B cell (primary cell): Measurements from ENCODE around the gene ENDOU. TPM values are rescaled to one million over a fixed set of nuclear protein-coding genes. Genes with fewer than 3 reads are reported as not detected.

Experiments
- ATAC-seq: fragments of 200-7000 bp; cut with Tn5 transposase; one replicate; pipeline ENCODE4 v1.10.0; 2021; ENCODE audit warnings: low read depth, mild to moderate bottlenecking, moderate number of reproducible peaks, moderate library complexity
- CTCF ChIA-PET: fragments of 350-600 bp; sonication (Branson Sonifier 250); formaldehyde crosslinking; loops from one replicate; lab custom pipeline; 2021; ENCODE audit warnings: antibody characterized with exemption, inconsistent platforms; lab: Charles Lee
- POLR2A ChIA-PET: fragments of 350-600 bp; sonication (Branson Sonifier 250); formaldehyde crosslinking; loops from one replicate; lab custom pipeline; 2021; ENCODE audit warnings: antibody characterized with exemption; lab: Charles Lee
- DNase-seq: peaks from one replicate; pipeline ENCODE4 v3.0.0; 2013
- H2AFZ ChIP-seq: 2 replicates; pipeline ENCODE4 v1.6.1; 2012; ENCODE audit warnings: mild to moderate bottlenecking, low read depth, low read length; ENCODE audit not compliant: insufficient read depth, poor library complexity, severe bottlenecking
- H3K27ac ChIP-seq, 2 donors: 1 replicate in 1 of 2; 2 replicates in 1 of 2; pipeline ENCODE4 v1.5.1; 2012 to 2013; ENCODE audit warnings: low read length in 2 of 2, mild to moderate bottlenecking in 2 of 2, moderate library complexity in 1 of 2
- H3K27me3 ChIP-seq, 4 experiments: fragments of 200-600 bp in 1 of 4; sonication (generic) in 1 of 4; replicated peaks in 1 of 4; 1 replicate in 2 of 4; 2 replicates in 2 of 4; pipeline versions ENCODE4 v1.6.1 to v1.7.0; 2013 to 2016; ENCODE audit warnings: low read length in 3 of 4, mild to moderate bottlenecking in 2 of 4, mixed read lengths in 1 of 4, moderate library complexity in 1 of 4; ENCODE audit not compliant: insufficient read depth in 4 of 4, control insufficient read depth in 3 of 4; ENCODE audit errors: control extremely low read depth in 1 of 4
- H3K36me3 ChIP-seq, 2 experiments: replicated peaks in 1 of 2; 1 replicate in 1 of 2; 2 replicates in 1 of 2; pipeline versions ENCODE4 v1.6.1 to v1.7.1; 2013; ENCODE audit warnings: low read length in 1 of 2; ENCODE audit not compliant: insufficient read depth in 2 of 2, control insufficient read depth in 1 of 2; ENCODE audit errors: control extremely low read depth in 1 of 2, extremely low read depth in 1 of 2
- H3K4me1 ChIP-seq, 2 donors: fragments of 200-600 bp in 1 of 2; sonication (generic) in 1 of 2; 1 replicate in 1 of 2; 2 replicates in 1 of 2; pipeline versions ENCODE4 v1.5.1 to v1.6.1; 2013 to 2017; ENCODE audit warnings: low read length in 2 of 2; ENCODE audit not compliant: control insufficient read depth in 2 of 2, insufficient read depth in 2 of 2
- H3K4me2 ChIP-seq: replicated peaks from 2 replicates; pipeline ENCODE3; 2012; ENCODE audit warnings: mild to moderate bottlenecking, low read depth, low read length; ENCODE audit not compliant: poor library complexity, severe bottlenecking
- H3K4me3 ChIP-seq, 5 experiments: fragments of 200-600 bp in 1 of 5; sonication (generic) in 1 of 5; 1 replicate in 3 of 5; 2 replicates in 2 of 5; pipeline versions ENCODE4 v1.5.1 to v1.7.0; 2011 to 2016; ENCODE audit warnings: low read length in 4 of 5, mild to moderate bottlenecking in 4 of 5, low read depth in 2 of 5, control low read depth in 1 of 5, moderate library complexity in 1 of 5; ENCODE audit not compliant: insufficient read depth in 1 of 5; ENCODE audit errors: control extremely low read depth in 1 of 5, extremely low read depth in 1 of 5
- H3K79me2 ChIP-seq: fragments of 200-600 bp; sonication (generic); one replicate; pipeline ENCODE4 v1.6.0; 2016; ENCODE audit warnings: low read length; ENCODE audit not compliant: control insufficient read depth, insufficient read depth
- H3K9ac ChIP-seq: fragments of 200-600 bp; sonication (generic); 2 replicates; pipeline ENCODE4 v1.6.1; 2017; ENCODE audit warnings: mild to moderate bottlenecking, low read length, moderate library complexity
- H3K9me3 ChIP-seq, 3 donors: one replicate each; pipeline versions ENCODE4 v1.6.1 to v1.7.1; 2013; ENCODE audit warnings: low read length in 2 of 3; ENCODE audit not compliant: control insufficient read depth in 2 of 3, insufficient read depth in 1 of 3; ENCODE audit errors: control extremely low read depth in 1 of 3
- H4K20me1 ChIP-seq: 2 replicates; pipeline ENCODE4 v1.6.0; 2012; ENCODE audit warnings: mild to moderate bottlenecking, low read length; ENCODE audit not compliant: insufficient read depth, control insufficient read depth, poor library complexity, severe bottlenecking
- H3K27ac Mint-ChIP-seq: one replicate; pipeline ENCODE4 v1.8.0; 2021; ENCODE audit warnings: mixed read lengths
- H3K27me3 Mint-ChIP-seq: one replicate; pipeline ENCODE4 v1.8.0; 2021; ENCODE audit warnings: mixed read lengths
- H3K4me1 Mint-ChIP-seq: one replicate; pipeline ENCODE4 v1.8.0; 2021; ENCODE audit warnings: mixed read lengths
- H3K4me3 Mint-ChIP-seq: one replicate; pipeline ENCODE4 v1.8.0; 2021; ENCODE audit warnings: mixed read lengths
- H3K9me3 Mint-ChIP-seq: one replicate; pipeline ENCODE4 v1.8.0; 2022; ENCODE audit warnings: mixed read lengths; ENCODE audit not compliant: insufficient read depth
- CTCF ChIP-seq: fragments of 200-600 bp; IDR thresholded peaks from one replicate; pipeline ENCODE4 v1.8.0; 2022; ENCODE audit warnings: antibody characterized with exemption, mild to moderate bottlenecking
- EZH2 ChIP-seq: IDR thresholded peaks from 2 replicates; pipeline ENCODE4 v1.6.1; 2012; ENCODE audit warnings: borderline replicate concordance, low read depth, mild to moderate bottlenecking, moderate library complexity, low read length; ENCODE audit not compliant: insufficient read depth, poor library complexity, severe bottlenecking
- WGBS: methylation state at CpG from one replicate; pipeline ENCODE4 v1.1.5; 2013; ENCODE audit warnings: missing lambda C conversion rate; ENCODE audit not compliant: insufficient coverage; 5-methylcytosine and 5-hydroxymethylcytosine counted together
- intact Hi-C: fragments of 100-400 bp; cut with micrococcal nuclease; formaldehyde crosslinking; loops from one replicate; pipeline ENCODE4 v1.10.0; 2022
- polyA plus RNA-seq: library from polyadenylated mRNA; depleted of rRNA; stranded (reverse); fragments of >200 nt; gene quantifications from 2 replicates; pipeline ENCODE4 v1.2.3, GENCODE V29; 2012
- total RNA-seq, 2 donors: library from RNA; stranded (reverse); fragments of 120-200 nt in 1 of 2; gene quantifications; 1 replicate in 1 of 2; 2 replicates in 1 of 2; pipeline versions ENCODE4 v1.2.3 to v1.2.4, GENCODE V29; 2013 to 2022

The ENDOU gene
- total and polyA plus RNA-seq, 2 donors (not counting 1 experiment from before 2014, with no cell fraction given) = 0.03 TPM; not detected in 1

GRCh38 chr12:47772738-47773061, 47.4 kb upstream of the ENDOU start:
- H3K27me3 Mint-ChIP-seq = no peaks in the 10 kb centered on the region
- H3K9me3 Mint-ChIP-seq = no peaks in the 10 kb centered on the region
- DNase-seq = no peak
- Histone ChIP-seq H3K9me3 (no peaks in the 10 kb centered on the region), H3K9ac (peak overlapping the region; percentile 74), H2AFZ (peak overlapping the region; percentile 50), H3K4me1 (peaks cover 6 to 24% of the 10 kb centered on the region in 2 donors), H3K4me2 (peak overlapping the region; percentile 84), H3K36me3 (no peaks in the 10 kb centered on the region), H3K4me3 (peak overlapping the region in 4 of 5 experiments; percentile 39 to 75 (median 62)), H3K27me3 (no peaks in the 10 kb centered on the region), H3K79me2 (peaks cover 28% of the 10 kb centered on the region), H3K27ac (peak overlapping the region in 1 of 2 donors; percentile 53), H4K20me1 (peaks cover 18% of the 10 kb centered on the region)
- WGBS = 2% methylated on average over 11 of the region's 17 CpGs
- H3K4me1 Mint-ChIP-seq = peaks cover 21% of the 10 kb centered on the region
- peak overlapping the region; percentile 88 for H3K4me3 Mint-ChIP-seq
- TF ChIP-seq CTCF = no peak
- TF ChIP-seq EZH2 = no peak
- intact Hi-C loops = loop anchor here (1.0 to 2.0 kb wide), 3 partner anchors 14 to 68 kb away; partner anchors contain the start of gene RAPGEF3
- H3K27ac Mint-ChIP-seq = peak overlapping the region; percentile 79
- POLR2A ChIA-PET = interaction anchor here (0.6 to 1.5 kb wide), 3 partner anchors 12 to 65 kb away, joined by 3 to 5 read pairs (median 3); partner anchors contain the start of gene RAPGEF3
- CTCF ChIA-PET = interaction anchor here (0.6 to 20.0 kb wide), 12 partner anchors 9 to 122 kb away, joined by 3 to 584 read pairs (median 4); partner anchors contain the start of genes ENDOU, RAPGEF3 and RPAP3
- no peak for ATAC-seq

GRCh38 chr12:47772094-47772660, 46.9 kb upstream of the ENDOU start:
- 91% methylated on average over 7 of the region's 13 CpGs for WGBS
- ChIA-PET CTCF (interaction anchor here (0.6 to 20.0 kb wide), 13 partner anchors 10 to 121 kb away, joined by 3 to 584 read pairs (median 4); partner anchors contain the start of genes ENDOU, HDAC7, RAPGEF3 and RPAP3), POLR2A (interaction anchor here (0.6 to 1.5 kb wide), 3 partner anchors 11 to 28 kb away, joined by 3 to 5 read pairs (median 4); partner anchors contain the start of gene RAPGEF3)
- H3K4me2 ChIP-seq = peak overlapping the region; percentile 84
- H2AFZ ChIP-seq = no peak overlapping the region
- H3K4me3 Mint-ChIP-seq = peak overlapping the region; percentile 88
- H3K27ac ChIP-seq = no peak overlapping the region
- no peaks in the 10 kb centered on the region for H3K36me3 ChIP-seq
- ATAC-seq (no peak), DNase-seq (no peak)
- peaks cover 6 to 24% of the 10 kb centered on the region in 2 donors for H3K4me1 ChIP-seq
- H3K4me3 ChIP-seq = no peak overlapping the region
- H3K9me3 ChIP-seq = no peaks in the 10 kb centered on the region
- peak overlapping the region; percentile 74 for H3K9ac ChIP-seq
- TF ChIP-seq CTCF (no peak), EZH2 (no peak)
- peaks cover 16% of the 10 kb centered on the region for H4K20me1 ChIP-seq
- intact Hi-C loops = loop anchor here (2.0 kb wide), 2 partner anchors 13 to 67 kb away; partner anchors contain the start of gene RAPGEF3
- peak overlapping the region; percentile 79 for H3K27ac Mint-ChIP-seq
- H3K4me1 Mint-ChIP-seq = peaks cover 19% of the 10 kb centered on the region
- H3K27me3 ChIP-seq = no peaks in the 10 kb centered on the region
- H3K27me3 Mint-ChIP-seq = peaks cover 3% of the 10 kb centered on the region
- H3K9me3 Mint-ChIP-seq = no peaks in the 10 kb centered on the region
- H3K79me2 ChIP-seq = peaks cover 26% of the 10 kb centered on the region
